NCI-H510A (cell line): ENCODE results near the gene RCN1.
"Not testable (repeated sequence)": the region's sequence is repeated elsewhere in the genome, so short reads cannot be mapped to it uniquely, and the experiment has no call there.

Source experiments
- DNase-seq: peaks from one replicate; lab custom pipeline; 2025; lab: John Stamatoyannopoulos, UW

RCN1 gene

DNA sequence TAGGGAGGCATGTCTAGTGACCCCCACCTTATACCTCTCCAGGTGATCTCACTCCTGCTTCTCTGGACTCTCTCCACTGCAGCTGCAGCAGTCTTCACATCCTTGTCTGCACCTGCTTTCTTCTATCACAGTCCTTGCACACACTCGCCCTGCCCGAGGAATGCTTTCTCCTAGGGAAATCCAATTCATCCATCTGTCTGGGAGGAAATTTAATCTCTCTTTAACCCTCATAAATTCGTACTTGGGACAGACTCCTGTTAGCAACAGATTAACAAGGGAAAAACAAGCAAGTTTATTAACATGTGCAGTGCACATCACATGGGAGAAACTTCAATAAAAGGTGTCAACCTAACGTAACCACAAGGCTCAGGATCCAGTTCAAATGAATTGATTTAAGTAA lies 11.3 kb upstream of the RCN1 start:
- DNase-seq = no peak

- no peak for DNase-seq
These were observed 10.4 kb upstream of the RCN1 start for GRCh38 chr11:32080361-32080980.

DNA sequence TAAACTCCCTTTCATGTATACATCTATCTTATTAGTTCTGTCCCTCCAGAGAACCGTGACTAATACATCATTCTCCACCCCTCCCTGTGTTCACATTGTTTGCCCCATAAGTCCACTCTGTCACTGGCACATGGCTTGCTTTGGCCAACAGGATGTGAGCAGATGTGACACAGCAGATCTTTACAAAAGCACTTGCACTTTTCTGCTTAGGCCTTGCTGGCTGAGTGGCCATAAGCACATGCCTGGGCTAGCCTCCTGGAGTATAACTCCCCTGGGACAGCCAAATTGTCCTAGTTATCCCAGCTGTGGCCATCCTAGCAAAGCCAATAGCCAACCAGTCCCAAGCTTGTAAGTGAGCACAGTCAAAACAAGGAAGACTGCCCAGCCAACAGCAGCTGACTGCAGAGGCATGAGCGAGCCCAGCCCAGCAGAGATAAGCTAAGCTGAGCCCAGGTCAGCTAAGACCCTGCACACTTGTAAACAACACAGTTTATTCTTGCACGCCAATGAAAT lies 9.7 kb upstream of the RCN1 start:
- DNase-seq = no peak

GRCh38 chr11:32081901-32082300 lies 9.0 kb upstream of the RCN1 start:
- no peak for DNase-seq

GRCh38 chr11:32082346-32082986 lies 8.4 kb upstream of the RCN1 start:
- DNase-seq = no peak

DNA sequence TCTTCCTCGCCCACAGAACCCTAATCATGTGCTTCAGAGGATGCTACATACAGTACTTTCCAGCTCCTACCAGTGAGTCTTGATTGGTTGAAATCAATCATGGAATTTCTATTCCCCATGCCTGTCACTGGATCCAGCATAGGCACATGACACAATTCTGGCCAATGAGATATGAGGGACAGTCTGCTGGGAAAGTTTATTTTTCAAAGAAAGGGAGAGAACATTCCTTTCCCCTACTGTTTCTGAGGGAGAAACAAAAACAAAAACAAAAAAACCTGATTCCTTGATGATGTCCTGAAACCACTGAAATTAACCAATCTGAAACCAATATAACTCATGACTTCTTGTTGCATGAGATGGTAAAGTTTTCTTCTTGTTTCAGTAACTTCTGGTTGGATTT lies 3.3 kb upstream of the RCN1 start:
- no peak for DNase-seq

DNA sequence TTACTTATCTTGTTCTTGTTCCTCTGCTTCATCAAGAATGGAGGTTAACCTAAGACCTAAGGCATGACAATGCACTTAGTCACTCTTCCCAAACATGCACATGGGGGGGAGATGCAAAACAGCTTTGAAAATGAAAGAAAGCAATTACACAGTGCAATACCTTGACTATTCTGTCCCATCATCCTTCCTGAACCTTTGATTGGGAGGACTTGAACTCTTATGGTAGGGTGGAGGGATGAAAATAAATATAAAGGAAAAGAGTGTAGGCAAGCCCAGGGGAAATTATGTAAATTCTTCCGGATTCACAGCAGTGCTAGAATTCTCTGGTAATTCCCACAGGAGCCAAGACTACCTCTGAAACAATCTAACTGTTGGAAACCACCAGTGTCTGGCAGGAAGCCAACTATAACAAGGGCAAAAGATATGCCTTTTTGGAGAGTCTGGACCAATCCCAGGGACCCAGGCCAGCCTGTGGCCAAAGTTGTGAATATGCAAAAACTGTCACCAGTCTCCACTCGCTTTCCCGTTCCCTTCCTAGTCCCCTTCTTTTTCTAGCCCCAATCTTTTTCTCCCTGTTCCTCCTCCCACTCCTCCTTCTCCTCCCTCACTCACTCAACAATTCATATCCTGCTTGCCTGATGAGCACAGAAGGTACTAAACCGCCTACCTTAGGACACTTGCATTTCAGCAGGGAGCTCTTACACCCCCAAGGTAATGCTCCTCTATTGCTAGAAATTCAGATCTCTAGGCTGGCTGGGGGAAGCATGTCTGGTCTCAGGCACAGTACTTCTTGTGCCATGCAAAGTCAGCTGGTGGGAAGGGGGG lies 2.5 kb upstream of the RCN1 start:
- no peak for DNase-seq

DNA sequence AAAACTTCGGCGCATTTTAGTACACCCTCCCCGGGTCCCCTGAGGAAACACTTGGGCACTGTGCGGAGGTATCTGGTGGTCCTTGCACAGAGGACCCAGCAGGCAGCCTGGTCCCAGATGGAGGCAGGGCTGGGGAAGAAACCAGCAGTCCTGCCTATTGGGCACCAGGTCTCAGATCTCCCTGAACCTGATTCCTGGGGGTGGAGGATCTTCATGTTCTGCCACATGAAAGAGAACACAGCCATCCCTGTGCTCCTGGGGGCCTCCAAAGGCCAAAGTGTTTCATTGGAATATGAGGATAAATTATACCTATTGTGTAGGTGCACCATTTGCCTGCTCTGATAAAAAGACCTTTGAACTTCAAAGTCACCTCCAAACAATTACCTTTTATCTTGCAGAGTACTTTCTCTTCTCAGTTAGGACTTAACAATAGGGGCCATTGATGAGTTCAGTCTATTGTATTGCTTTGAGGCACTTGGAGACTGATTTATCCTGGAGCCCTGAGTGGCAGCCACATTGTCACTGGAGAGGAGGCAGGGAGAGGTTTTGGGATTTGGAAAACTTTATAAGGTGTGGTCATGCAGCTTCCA lies 1.8 kb downstream of the RCN1 start:
- no peak for DNase-seq

DNA sequence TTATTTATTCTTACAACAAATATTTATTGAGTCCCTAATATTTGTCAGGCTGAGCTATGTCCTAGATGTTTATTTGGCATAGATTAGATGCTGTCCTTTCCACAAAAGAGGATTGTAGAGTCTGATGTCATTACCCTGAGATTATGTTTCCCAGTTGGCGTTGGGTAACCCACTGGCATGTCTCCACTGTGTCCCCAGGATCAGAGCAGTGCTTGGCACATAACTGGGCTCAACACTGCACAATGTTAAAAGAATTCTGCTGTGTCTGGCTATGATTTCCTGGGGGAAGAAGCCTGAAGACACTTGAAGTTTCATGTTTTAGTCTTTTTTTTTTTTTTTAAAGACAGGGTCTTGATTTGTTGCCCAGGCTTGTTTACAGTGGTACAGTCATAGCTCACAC lies 4.0 kb downstream of the RCN1 start:
- no peak for DNase-seq

DNA sequence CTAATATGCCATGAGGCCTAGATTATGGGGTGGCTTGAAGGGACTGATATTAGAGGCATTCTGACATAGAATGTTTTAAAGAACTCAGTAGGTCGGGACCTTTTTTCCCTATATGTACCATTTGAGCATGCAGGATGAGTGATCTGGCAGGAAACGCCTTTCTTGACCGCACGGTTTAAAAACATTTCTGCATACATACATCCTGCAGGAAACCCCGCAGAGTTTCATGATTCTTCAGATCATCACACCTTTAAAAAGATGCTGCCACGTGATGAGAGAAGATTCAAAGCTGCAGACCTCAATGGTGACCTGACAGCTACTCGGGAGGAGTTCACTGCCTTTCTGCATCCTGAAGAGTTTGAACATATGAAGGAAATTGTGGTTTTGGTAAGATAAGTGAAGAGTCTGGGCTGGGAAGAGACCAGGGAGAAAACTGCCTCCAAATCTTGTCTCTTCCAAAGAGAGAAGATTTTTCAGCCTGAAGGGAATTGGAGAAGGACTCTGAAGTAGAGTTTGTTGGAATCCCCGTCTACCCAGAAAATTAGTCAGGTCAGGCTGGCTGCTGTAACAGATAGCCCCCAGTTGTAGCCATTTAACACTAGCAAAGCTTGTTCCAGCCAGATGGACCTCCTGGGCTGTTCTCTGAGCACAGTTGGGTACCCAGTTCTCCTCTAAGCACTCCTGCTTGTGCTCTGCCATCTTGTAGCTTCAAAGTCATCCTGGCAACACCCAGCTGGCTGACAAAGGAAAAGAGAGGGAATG lies 7.4 kb downstream of the RCN1 start:
- DNase-seq = no peak

GRCh38 chr11:32099516-32099915 lies 8.6 kb downstream of the RCN1 start:
- no peak for DNase-seq

DNA sequence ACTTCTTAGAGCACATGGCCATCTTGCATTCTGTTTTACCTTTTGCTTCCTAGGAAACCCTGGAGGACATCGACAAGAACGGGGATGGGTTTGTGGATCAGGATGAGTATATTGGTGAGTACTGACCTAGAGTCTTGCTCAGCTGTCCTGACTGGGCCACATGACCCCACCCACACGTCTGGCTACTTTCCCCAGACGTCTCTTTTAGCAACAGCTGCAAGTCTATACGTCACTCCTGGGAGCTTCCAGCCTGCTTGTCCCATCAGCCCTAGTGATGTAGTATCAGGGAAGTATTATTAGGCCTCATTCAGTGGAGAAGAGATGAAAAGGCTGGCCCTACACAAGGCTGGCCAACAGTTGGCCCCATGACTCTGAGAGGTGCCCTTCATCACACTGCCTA lies 9.6 kb downstream of the RCN1 start:
- no peak for DNase-seq

DNA sequence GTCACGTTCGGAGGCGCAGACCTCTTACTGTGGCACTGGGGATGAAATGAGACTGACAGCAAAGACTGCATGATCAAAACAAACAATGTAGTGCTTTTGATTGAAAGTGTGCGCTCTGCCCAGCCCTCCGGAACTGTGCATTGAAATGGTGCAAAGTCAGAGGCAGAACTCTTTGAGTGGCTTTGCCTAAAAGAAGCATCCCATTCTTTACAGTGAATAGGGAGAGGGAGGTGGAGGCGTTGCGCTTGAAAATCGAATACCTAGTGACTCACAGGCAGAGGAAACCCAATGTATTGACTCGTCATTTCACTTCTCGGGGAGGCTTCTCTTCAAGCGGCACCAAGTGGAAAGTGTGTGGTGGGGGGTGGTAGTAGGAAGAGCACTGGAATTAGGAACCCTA lies 10.9 kb downstream of the RCN1 start:
- DNase-seq = no peak

GRCh38 chr11:32103121-32103719 lies 12.3 kb downstream of the RCN1 start:
- not testable (repeated sequence) for DNase-seq

DNA sequence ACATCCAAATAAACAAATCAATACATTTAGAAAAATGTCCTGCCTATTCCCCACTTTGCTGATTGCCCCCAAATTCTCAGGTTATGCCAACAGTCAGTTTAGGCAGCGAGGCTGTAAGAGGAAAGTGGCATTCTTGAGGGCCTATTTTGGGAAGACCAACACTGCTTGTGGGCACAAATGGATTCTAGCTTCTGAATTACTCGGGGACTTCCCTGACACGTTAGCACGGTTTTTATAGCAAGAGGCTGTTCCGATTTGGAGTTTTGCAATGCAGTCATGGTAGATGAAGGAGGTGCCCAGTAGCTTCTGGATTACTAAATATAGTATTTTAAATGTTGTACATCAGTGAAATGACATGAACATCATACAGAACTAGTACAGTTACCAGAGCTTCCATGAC lies 13.1 kb downstream of the RCN1 start:
- DNase-seq = no peak

DNA sequence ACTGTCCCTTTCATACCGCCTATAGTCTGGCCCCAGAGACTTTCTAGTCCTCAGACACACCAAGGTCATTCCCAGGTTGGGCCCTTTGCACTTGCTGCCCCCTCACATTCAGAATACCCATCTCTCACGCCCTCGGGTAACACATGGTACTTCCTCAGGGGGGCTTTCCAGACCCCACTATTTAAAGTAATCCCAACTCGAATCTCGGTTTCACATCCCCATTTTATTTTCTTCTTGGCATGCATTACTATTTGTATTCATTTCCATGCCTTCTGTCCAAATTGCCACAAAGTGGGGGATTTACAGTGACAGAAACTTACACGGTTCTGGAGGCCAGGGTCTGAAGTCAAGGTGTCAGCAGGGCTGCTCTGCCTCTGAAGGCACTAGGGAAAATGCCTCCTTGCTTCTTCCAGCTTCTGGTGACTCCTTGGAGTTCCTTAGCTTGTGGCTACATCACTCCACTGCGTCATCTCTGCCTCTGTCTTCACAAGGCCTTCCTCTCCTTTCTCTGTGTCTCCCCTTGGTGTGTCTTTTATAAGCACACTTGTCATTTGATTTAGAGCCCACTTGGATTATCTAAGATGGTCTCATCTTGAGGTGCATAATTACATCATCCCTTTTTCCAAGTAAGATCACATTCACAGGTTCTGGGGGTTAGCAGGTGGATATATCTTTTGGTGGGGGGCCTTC lies 15.1 kb downstream of the RCN1 start:
- DNase-seq = no peak

- no peak for DNase-seq
These were observed 16.8 kb downstream of the RCN1 start for GRCh38 chr11:32107647-32108046.

DNA sequence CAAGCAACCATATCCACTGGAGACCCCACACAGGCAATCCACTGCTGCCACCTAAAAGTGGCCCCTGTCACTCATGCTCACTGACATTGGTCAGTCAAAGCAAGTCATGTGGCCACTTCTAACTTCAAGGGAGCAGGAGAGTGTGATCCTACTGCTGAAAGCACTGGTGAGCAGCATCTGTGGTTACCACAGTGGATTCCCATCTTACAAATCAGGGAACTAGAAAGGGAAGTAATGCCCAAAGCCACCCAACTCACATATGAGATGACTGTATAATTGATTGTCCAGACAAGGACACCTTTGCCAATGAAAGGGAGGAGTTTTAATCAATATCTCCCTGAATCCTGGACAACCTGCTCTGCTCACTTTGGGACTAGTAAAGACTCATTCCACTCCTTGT lies 17.7 kb downstream of the RCN1 start:
- no peak for DNase-seq

DNA sequence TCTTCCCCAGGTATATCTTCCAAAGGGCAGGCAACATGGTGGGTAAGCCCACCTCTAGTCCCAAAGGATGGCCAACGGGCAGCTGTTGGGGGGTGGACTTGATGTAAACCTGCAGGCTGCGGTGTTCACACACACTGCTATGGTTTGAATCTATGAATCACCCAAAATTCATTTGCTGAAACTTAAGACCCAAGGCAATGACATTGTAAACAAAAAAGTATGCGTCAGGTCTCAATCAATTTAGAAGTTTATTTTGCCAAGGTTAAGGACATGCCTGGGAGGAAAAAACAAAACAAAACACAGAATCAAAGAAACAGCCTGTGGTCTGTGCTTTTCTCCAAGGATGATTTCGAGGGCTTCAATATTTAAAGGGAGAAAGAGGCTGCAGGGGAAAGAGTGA lies 18.3 kb downstream of the RCN1 start:
- DNase-seq = no peak

- no peak for DNase-seq
These were observed 18.7 kb downstream of the RCN1 start for GRCh38 chr11:32109592-32109991.

DNA sequence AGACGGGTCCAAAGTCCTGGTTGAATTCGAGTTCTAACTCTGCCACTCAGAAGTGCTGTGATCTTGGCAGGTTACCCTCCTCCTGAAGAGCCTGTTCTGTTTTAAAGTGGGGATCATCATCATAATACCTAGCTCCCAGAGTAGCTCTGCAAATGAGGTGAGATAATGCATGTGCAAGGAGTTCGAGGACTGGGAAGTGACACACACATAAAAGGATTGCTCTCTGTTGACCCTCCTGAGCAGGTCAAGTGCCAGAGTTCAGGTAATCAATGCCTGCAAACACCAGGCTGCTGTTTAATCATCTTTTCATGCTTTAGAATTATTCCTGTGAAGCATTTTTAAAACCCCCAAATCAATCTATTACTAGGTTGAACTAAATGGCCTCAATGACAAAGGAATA lies 19.9 kb downstream of the RCN1 start:
- DNase-seq = no peak
